Smooth muscle cell (in vitro differentiated cells): ENCODE measurements around the gene SAYSD1. TPM values are rescaled to one million over a fixed set of nuclear protein-coding genes. Genes with fewer than 3 reads are reported as not detected.

Experiments
- DNase-seq: peaks from one replicate; lab custom pipeline; 2025; ENCODE audit not compliant: unreplicated experiment; lab: John Stamatoyannopoulos, UW
- H2AFZ ChIP-seq: fragments of 200-600 bp; sonication (generic); 2 replicates; pipeline ENCODE4 v1.6.0; 2016; ENCODE audit warnings: antibody characterized with exemption, low read depth, mild to moderate bottlenecking
- H3F3A ChIP-seq: fragments of 200-600 bp; sonication (generic); 2 replicates; pipeline ENCODE4 v1.6.0; 2017; ENCODE audit warnings: antibody characterized with exemption, low read depth
- H3K27ac ChIP-seq: fragments of 200-600 bp; sonication (generic); 2 replicates; pipeline ENCODE4 v1.5.1; 2016; ENCODE audit warnings: low read depth, mild to moderate bottlenecking
- H3K27me3 ChIP-seq: fragments of 200-600 bp; sonication (generic); 2 replicates; pipeline ENCODE4 v1.6.1; 2016; ENCODE audit warnings: low read depth, mild to moderate bottlenecking
- H3K36me3 ChIP-seq: fragments of 200-600 bp; sonication (generic); 2 replicates; pipeline ENCODE4 v1.5.1; 2016; ENCODE audit warnings: low read depth
- H3K4me1 ChIP-seq: fragments of 200-600 bp; sonication (generic); 2 replicates; pipeline ENCODE4 v1.5.1; 2016; ENCODE audit warnings: low read depth
- H3K4me2 ChIP-seq: fragments of 200-600 bp; sonication (generic); 2 replicates; pipeline ENCODE4 v1.6.0; 2016; ENCODE audit warnings: mild to moderate bottlenecking
- H3K4me3 ChIP-seq: fragments of 200-600 bp; sonication (generic); 2 replicates; pipeline ENCODE4 v1.5.1; 2016; ENCODE audit warnings: mild to moderate bottlenecking
- H3K79me2 ChIP-seq: fragments of 200-600 bp; sonication (generic); 2 replicates; pipeline ENCODE4 v1.6.0; 2016; ENCODE audit warnings: low read depth, mild to moderate bottlenecking
- H3K9ac ChIP-seq: fragments of 200-600 bp; sonication (generic); 2 replicates; pipeline ENCODE4 v1.6.0; 2016; ENCODE audit warnings: low read depth
- H3K9me3 ChIP-seq: fragments of 200-600 bp; sonication (generic); replicated peaks from 2 replicates; pipeline ENCODE4 v1.5.1; 2016; ENCODE audit warnings: low read depth
- H4K20me1 ChIP-seq: fragments of 200-600 bp; sonication (generic); 2 replicates; pipeline ENCODE4 v1.6.0; 2016; ENCODE audit warnings: low read depth
- WGBS: methylation state at CpG from one replicate; pipeline ENCODE4 v1.1.7; 2016; ENCODE audit warnings: low lambda C conversion rate; 5-methylcytosine and 5-hydroxymethylcytosine counted together
- polyA plus RNA-seq: library from polyadenylated mRNA; unstranded; fragments of >200 nt; fragmentation: Nextera tagmentation; extraction: Ambion mirVana; gene quantifications from 2 replicates; pipeline ENCODE4 v1.2.1, GENCODE V29; 2016
- total RNA-seq: library from RNA; depleted of rRNA; stranded (reverse); fragments of >200 nt; gene quantifications from 2 replicates; pipeline ENCODE4 v1.2.3, GENCODE V29; 2014
- TF ChIP-seq, protein P1 (sequence below): fragments of 200-600 bp; sonication (generic); IDR thresholded peaks from 2 replicates; pipeline ENCODE4 v1.5.1; 2017; ENCODE audit warnings: borderline replicate concordance, mild to moderate bottlenecking, antibody characterized with exemption; ENCODE audit not compliant: insufficient read depth, poor library complexity, severe bottlenecking

The SAYSD1 gene
- total and polyA plus RNA-seq, 2 experiments from 2014 or later: 6.3 to 7.7 TPM

DNA sequence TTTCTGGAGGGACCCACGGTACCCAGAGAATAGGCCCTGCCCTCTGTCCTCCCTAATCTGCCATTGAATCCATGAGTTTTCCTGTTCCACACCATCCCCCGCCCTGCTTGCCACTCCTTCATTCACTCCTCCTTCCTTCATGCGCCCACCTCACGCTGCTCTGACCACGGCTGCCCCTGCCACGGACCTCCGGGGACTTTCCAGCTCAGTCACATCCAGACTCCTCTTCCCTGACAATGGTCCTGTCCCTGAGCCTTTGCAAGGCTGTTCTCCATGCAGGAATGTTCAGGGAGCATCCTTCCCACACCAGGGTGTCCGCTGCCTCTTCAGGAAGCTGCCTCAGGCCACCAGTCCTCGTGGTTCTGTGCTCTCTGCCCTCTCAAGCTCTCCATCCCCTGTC is 40.5 kb downstream of the SAYSD1 start:
- no peak for DNase-seq
- H3K36me3 ChIP-seq: no peaks in the 10 kb centered on the region

DNA sequence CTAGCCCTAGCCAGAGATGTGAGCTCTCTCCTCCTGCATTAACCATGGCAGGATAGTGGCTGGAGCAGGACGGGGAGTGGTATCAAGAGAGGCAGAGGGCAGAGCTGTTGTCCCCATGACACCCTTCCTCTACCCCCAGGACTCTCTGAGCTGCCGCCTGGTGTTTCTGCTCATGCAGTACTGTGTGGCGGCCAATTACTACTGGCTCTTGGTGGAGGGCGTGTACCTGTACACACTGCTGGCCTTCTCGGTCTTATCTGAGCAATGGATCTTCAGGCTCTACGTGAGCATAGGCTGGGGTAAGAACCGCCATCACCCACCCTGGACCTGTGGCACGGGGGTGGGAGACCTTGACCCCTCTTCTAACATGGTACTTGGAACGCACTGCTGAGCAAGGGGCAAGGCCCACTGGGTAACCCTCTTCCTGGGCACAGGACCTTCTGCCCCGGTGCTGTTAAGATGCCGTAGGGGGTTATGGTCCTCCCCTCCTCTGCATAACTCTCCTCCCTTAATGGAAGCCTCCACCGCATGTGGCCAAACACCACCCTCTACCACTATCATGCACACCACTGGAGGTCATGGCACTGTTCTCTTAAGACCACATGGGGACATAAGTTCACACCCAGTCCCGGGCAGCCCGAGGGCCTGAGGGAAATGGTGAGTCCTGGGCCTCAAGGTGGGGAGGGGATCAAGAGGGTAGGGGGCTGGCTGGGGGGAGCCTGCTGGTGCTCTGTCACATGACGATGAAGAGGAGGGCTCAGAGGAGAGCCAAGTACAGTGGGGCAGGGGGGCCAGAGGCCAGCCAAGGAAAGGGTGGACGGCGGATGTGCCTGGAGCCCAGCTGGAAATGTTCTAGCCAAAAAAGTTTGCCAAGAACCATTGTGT is 41.3 kb downstream of the SAYSD1 start:
- H3K79me2 ChIP-seq: no peaks in the 10 kb centered on the region
- H3K36me3 ChIP-seq: no peaks in the 10 kb centered on the region
- H3K9me3 ChIP-seq: no peaks in the 10 kb centered on the region
- H3K4me3 ChIP-seq: no peak overlapping the region
- H2AFZ ChIP-seq: no peak overlapping the region
- H3F3A ChIP-seq: no peaks in the 10 kb centered on the region
- H3K9ac ChIP-seq: no peak overlapping the region
- no peaks in the 10 kb centered on the region for H4K20me1 ChIP-seq
- peaks cover 13% of the 10 kb centered on the region for H3K27me3 ChIP-seq
- no peak overlapping the region for H3K4me2 ChIP-seq
- DNase-seq: no peak
- TF ChIP-seq, protein P1, sequence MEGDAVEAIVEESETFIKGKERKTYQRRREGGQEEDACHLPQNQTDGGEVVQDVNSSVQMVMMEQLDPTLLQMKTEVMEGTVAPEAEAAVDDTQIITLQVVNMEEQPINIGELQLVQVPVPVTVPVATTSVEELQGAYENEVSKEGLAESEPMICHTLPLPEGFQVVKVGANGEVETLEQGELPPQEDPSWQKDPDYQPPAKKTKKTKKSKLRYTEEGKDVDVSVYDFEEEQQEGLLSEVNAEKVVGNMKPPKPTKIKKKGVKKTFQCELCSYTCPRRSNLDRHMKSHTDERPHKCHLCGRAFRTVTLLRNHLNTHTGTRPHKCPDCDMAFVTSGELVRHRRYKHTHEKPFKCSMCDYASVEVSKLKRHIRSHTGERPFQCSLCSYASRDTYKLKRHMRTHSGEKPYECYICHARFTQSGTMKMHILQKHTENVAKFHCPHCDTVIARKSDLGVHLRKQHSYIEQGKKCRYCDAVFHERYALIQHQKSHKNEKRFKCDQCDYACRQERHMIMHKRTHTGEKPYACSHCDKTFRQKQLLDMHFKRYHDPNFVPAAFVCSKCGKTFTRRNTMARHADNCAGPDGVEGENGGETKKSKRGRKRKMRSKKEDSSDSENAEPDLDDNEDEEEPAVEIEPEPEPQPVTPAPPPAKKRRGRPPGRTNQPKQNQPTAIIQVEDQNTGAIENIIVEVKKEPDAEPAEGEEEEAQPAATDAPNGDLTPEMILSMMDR: no peak
- no peaks in the 10 kb centered on the region for H3K4me1 ChIP-seq
- H3K27ac ChIP-seq: no peak overlapping the region
- 94% methylated on average over 17 of the region's 17 CpGs for WGBS

More for the DNA sequence above, 40.5 kb downstream of the SAYSD1 start:
- TF ChIP-seq, protein P1: no peak
- H3K9ac ChIP-seq: no peak overlapping the region
- no peak overlapping the region for H3K27ac ChIP-seq
- peaks cover 13% of the 10 kb centered on the region for H3K27me3 ChIP-seq
- no peaks in the 10 kb centered on the region for H3K4me1 ChIP-seq
- 88% methylated on average over 9 of the region's 9 CpGs for WGBS
- H3F3A ChIP-seq: no peaks in the 10 kb centered on the region
- no peak overlapping the region for H2AFZ ChIP-seq
- no peak overlapping the region for H3K4me3 ChIP-seq
- no peaks in the 10 kb centered on the region for H3K9me3 ChIP-seq
- no peak overlapping the region for H3K4me2 ChIP-seq
- no peaks in the 10 kb centered on the region for H4K20me1 ChIP-seq
- H3K79me2 ChIP-seq: no peaks in the 10 kb centered on the region

DNA sequence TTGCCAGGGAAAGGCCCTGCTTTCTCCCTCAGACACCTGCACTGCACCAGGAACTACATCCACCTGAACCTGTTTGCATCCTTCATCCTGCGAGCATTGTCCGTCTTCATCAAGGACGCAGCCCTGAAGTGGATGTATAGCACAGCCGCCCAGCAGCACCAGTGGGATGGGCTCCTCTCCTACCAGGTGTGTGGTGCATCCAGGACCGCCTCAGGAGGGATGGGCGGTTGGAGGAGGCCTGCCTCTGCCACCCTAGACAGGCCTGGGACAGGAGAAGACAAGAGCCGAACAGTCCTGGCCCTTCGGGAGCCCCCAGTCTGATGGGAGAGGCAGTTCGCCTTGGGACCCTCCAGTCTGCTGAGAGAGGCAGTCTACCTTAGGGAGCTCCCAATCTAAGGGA is 42.2 kb downstream of the SAYSD1 start:
- no peaks in the 10 kb centered on the region for H3F3A ChIP-seq
- H4K20me1 ChIP-seq: no peaks in the 10 kb centered on the region
- H2AFZ ChIP-seq: no peak overlapping the region
- whole genome bisulfite sequencing: 91% methylated on average over 9 of the region's 9 CpGs
- DNase-seq: no peak
- H3K27me3 ChIP-seq: peaks cover 13% of the 10 kb centered on the region
- H3K9me3 ChIP-seq: no peaks in the 10 kb centered on the region
- H3K4me3 ChIP-seq: no peak overlapping the region
- no peaks in the 10 kb centered on the region for H3K4me1 ChIP-seq
- no peak overlapping the region for H3K27ac ChIP-seq
- no peak overlapping the region for H3K9ac ChIP-seq
- no peak overlapping the region for H3K4me2 ChIP-seq
- TF ChIP-seq, protein P1: no peak
- H3K79me2 ChIP-seq: no peaks in the 10 kb centered on the region
- H3K36me3 ChIP-seq: no peaks in the 10 kb centered on the region
